Measurements from ENCODE around the gene RYR3. TPM values are rescaled to one million over a fixed set of nuclear protein-coding genes. Genes with fewer than 3 reads are reported as not detected.

Gene RYR3
- polyA plus RNA-seq, 1 donor (not counting 4 experiments of a cell fraction or from before 2014, with no cell fraction given), result 0.04 TPM

- dilution Hi-C loops (cut with MboI; ENCODE audit: extremely low pct_ligation_motif_present, low sequenced_read_pairs), result no loop called here
- Histone ChIP-seq H3K27ac (ENCODE audit: control insufficient read depth, insufficient read depth, low read length) (no peak overlapping the region), H2AFZ (ENCODE audit: control insufficient read depth, low read length) (peak overlapping the region; percentile 1)
Measured at GRCh38 chr15:33357845-33358244, 47.1 kb downstream of the RYR3 start.

DNA sequence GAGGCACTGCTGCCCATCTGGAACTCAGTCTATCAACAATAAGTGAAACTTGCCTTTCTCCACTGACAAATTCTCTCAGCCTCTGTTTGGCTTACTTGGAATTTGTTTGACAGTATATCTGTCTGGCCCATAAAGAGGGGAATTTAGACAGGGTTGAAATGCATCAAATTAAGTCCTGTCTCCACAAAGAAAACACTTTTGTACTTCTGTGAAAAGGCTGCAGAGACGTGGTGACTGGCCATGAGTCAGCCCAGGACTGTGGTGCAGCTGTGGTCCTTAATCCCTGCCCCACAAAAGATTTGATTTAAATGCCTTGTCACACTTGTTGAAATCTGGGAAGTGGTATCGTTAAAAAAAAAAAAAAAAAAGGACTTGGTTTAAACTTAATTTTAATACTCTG, 47.5 kb downstream of the RYR3 start:
- H2AFZ ChIP-seq (ENCODE audit: control insufficient read depth, low read length), result no peak overlapping the region
- H3K9me3 ChIP-seq (ENCODE audit: control insufficient read depth, low read depth, low read length), result no peaks in the 10 kb centered on the region
- H3K4me2 ChIP-seq (ENCODE audit: control insufficient read depth, extremely low read depth, insufficient read depth, low read depth, low read length), result peak overlapping the region; percentile 29
- FAIRE-seq (no peak), DNase-seq (ENCODE audit: low read depth, low spot score) (no peak)
- H3K27me3 ChIP-seq (ENCODE audit: control insufficient read depth, extremely low read depth, insufficient read depth, low read length), result no peaks in the 10 kb centered on the region
- H3K4me1 ChIP-seq (ENCODE audit: control insufficient read depth, extremely low read depth, insufficient read depth, low read length), result peaks cover 9% of the 10 kb centered on the region
- dilution Hi-C loops (cut with MboI; ENCODE audit: extremely low pct_ligation_motif_present, low sequenced_read_pairs), result no loop called here
- TF ChIP-seq EZH2 (IDR thresholded peaks at IDR 0.05; ENCODE audit: low read length), result no peak
- TF ChIP-seq, protein P1, sequence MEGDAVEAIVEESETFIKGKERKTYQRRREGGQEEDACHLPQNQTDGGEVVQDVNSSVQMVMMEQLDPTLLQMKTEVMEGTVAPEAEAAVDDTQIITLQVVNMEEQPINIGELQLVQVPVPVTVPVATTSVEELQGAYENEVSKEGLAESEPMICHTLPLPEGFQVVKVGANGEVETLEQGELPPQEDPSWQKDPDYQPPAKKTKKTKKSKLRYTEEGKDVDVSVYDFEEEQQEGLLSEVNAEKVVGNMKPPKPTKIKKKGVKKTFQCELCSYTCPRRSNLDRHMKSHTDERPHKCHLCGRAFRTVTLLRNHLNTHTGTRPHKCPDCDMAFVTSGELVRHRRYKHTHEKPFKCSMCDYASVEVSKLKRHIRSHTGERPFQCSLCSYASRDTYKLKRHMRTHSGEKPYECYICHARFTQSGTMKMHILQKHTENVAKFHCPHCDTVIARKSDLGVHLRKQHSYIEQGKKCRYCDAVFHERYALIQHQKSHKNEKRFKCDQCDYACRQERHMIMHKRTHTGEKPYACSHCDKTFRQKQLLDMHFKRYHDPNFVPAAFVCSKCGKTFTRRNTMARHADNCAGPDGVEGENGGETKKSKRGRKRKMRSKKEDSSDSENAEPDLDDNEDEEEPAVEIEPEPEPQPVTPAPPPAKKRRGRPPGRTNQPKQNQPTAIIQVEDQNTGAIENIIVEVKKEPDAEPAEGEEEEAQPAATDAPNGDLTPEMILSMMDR (optimal IDR thresholded peaks at IDR 0.05 in 1 of 3, IDR thresholded peaks at IDR 0.05 in 1 of 3, conservative IDR thresholded peaks at IDR 0.05 in 1 of 3; ENCODE audit: extremely low read depth in 1 of 3, insufficient read depth in 2 of 3, low read length in 3 of 3), result no peak
- no peaks in the 10 kb centered on the region for H3K36me3 ChIP-seq (ENCODE audit: control insufficient read depth in 2 of 2, extremely low read depth in 1 of 2, insufficient read depth in 2 of 2, low read length in 2 of 2)
- H3K9ac ChIP-seq (ENCODE audit: control insufficient read depth, extremely low read depth, insufficient read depth, low read length), result no peak overlapping the region
- H3K79me2 ChIP-seq (ENCODE audit: control insufficient read depth, insufficient read depth, low read length), result no peaks in the 10 kb centered on the region
- H3K4me3 ChIP-seq (ENCODE audit: control insufficient read depth in 2 of 3, extremely low read depth in 1 of 3, insufficient read depth in 2 of 3, low read depth in 1 of 3, low read length in 3 of 3), result no peak overlapping the region
- H3K27ac ChIP-seq (ENCODE audit: control insufficient read depth, insufficient read depth, low read length), result no peak overlapping the region
- H4K20me1 ChIP-seq (ENCODE audit: control insufficient read depth, extremely low read depth, insufficient read depth, low read length), result no peaks in the 10 kb centered on the region
- H3K9me1 ChIP-seq (ENCODE audit: control insufficient read depth, extremely low read depth, insufficient read depth, low read length), result no peaks in the 10 kb centered on the region

More at GRCh38 chr15:33357845-33358244, 47.1 kb downstream of the RYR3 start:
- Histone ChIP-seq H3K36me3 (ENCODE audit: control insufficient read depth in 2 of 2, extremely low read depth in 1 of 2, insufficient read depth in 2 of 2, low read length in 2 of 2) (no peaks in the 10 kb centered on the region), H3K27me3 (ENCODE audit: control insufficient read depth, extremely low read depth, insufficient read depth, low read length) (no peaks in the 10 kb centered on the region), H3K9me3 (ENCODE audit: control insufficient read depth, low read depth, low read length) (no peaks in the 10 kb centered on the region), H3K4me3 (ENCODE audit: control insufficient read depth in 2 of 3, extremely low read depth in 1 of 3, insufficient read depth in 2 of 3, low read depth in 1 of 3, low read length in 3 of 3) (no peak overlapping the region), H3K79me2 (ENCODE audit: control insufficient read depth, insufficient read depth, low read length) (no peaks in the 10 kb centered on the region), H3K9me1 (ENCODE audit: control insufficient read depth, extremely low read depth, insufficient read depth, low read length) (no peaks in the 10 kb centered on the region), H3K9ac (ENCODE audit: control insufficient read depth, extremely low read depth, insufficient read depth, low read length) (no peak overlapping the region), H3K4me1 (ENCODE audit: control insufficient read depth, extremely low read depth, insufficient read depth, low read length) (peaks cover 9% of the 10 kb centered on the region), H3K4me2 (ENCODE audit: control insufficient read depth, extremely low read depth, insufficient read depth, low read depth, low read length) (peak overlapping the region; percentile 29), H4K20me1 (ENCODE audit: control insufficient read depth, extremely low read depth, insufficient read depth, low read length) (no peaks in the 10 kb centered on the region)
- FAIRE-seq (peak; percentile 83), DNase-seq (ENCODE audit: low read depth, low spot score) (no peak)
- no peak for TF ChIP-seq EZH2 (IDR thresholded peaks at IDR 0.05; ENCODE audit: low read length)
- TF ChIP-seq, protein P1 (optimal IDR thresholded peaks at IDR 0.05 in 1 of 3, IDR thresholded peaks at IDR 0.05 in 1 of 3, conservative IDR thresholded peaks at IDR 0.05 in 1 of 3; ENCODE audit: extremely low read depth in 1 of 3, insufficient read depth in 2 of 3, low read length in 3 of 3), result no peak
